Smooth muscle cell of the brain vasculature (primary cell): ENCODE data around the gene FNDC3B.
A peak's percentile ranks its signal among the peaks of the same experiment; 100 is the strongest.

Source experiments
- DNase-seq: peaks from one replicate; pipeline ENCODE4 v3.0.0-alpha.2; 2012; ENCODE audit warnings: low read depth, low spot score

Gene FNDC3B

GRCh38 chr3:172134352-172134751 is 95.0 kb downstream of the FNDC3B start:
- no peak for DNase-seq

- DNase-seq = no peak
Observed at GRCh38 chr3:172135185-172135584, 95.8 kb downstream of the FNDC3B start.

- DNase-seq = no peak
Observed at GRCh38 chr3:172135820-172136219, 96.4 kb downstream of the FNDC3B start.

DNA sequence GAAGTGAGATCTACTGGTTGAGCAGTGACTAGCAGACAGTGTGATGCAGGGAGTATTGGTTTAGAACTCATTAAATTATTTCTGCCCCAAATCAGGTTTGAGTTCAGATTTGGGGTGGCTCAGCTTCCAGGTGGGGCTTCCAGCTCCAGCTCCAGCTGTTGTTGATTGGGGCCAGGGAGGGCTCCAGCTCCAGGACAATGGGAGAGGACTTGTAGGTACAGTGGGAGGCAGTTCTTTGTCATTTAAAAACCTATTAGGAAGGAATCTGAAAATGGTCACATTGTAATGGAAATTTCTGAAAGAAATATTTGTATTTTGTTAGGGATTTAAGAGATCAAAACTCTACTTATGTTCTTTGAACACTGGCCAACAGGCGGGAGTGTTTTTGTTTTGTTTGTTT is 97.0 kb downstream of the FNDC3B start:
- DNase-seq = no peak

GRCh38 chr3:172137287-172138192 is 98.2 kb downstream of the FNDC3B start:
- no peak for DNase-seq

- DNase-seq = no peak
Observed at GRCh38 chr3:172138193-172138537, 98.8 kb downstream of the FNDC3B start.

DNA sequence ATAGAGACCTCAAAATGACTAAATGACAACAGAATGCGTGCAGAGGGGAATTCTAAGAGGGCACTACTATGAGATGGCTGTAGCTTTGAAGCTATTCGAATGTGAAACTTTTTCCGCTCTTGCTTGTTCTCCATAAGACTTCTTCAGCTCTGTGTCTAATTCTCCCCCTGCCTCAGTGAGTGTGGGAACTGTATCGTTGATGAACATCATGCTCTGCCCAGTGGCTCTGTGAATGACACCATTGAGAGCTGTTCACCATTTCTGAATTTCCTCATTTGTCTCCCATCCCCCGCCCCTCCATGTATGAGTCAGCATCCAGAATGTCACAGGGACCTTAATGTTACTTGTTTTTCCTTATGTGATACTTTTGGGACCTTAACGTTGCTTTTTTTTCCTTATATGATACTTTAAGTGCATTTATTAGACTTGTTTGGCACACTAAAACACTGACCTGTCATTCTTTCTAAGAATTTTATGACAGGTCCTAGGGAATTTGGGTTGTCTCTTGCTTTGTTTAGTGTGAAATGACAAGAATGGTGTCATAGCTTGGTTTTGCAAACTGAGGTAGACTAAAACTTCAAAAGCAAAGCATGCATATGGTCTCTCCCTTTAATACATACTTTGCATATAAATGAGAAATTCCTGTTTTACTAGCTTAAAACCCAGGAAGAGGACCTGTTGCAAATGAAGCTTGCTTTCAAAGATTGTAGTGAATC is 99.6 kb downstream of the FNDC3B start:
- DNase-seq = no peak

GRCh38 chr3:172139528-172140276 is 100.3 kb downstream of the FNDC3B start:
- DNase-seq = no peak

- DNase-seq = peak; percentile 76
Observed at GRCh38 chr3:172140499-172141391, 101.4 kb downstream of the FNDC3B start.

DNA sequence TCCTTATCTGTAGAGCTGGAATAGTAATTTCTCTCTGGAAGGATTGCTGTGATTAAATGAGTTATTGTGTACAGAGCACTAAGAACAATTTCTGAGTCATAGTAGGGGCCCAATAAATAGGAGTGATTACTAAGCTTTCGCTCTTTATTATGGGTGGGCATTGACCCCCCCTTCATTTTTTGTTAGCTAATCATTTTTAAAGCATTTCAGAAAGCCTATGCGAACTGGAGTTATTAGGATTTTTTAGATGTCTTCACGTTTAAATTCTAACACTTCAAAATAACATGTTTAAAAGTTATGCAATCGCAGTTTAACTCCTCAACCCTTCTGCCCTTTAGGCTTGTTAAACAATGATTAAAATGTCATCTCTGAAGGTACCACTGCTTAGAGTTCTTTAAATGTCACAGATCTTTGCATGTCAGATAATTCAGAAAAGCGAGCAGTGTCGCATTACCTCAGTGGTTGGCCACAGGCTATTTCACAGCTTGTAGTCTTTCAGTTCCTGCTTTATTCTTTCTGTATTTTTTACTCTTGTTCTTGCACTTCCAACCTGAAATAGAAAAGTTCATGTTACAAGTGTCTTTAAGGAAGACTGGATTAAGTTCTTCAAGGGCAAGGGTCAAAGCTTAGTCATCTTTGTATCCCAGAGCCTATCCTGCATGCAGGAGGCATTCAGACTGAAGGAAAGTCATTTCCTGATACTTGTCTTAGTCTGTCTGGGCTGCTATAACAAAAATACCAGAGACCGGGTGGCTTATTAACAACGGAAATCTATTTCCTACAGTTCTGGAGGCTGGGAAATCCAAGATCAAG is 102.9 kb downstream of the FNDC3B start:
- DNase-seq = peak; percentile 69

GRCh38 chr3:172142864-172143451 is 103.6 kb downstream of the FNDC3B start:
- DNase-seq = no peak

- no peak for DNase-seq
Observed at GRCh38 chr3:172143739-172144497, 104.5 kb downstream of the FNDC3B start.

- no peak for DNase-seq
Observed at GRCh38 chr3:172144601-172145000, 105.2 kb downstream of the FNDC3B start.

GRCh38 chr3:172145031-172145686 is 105.8 kb downstream of the FNDC3B start:
- no peak for DNase-seq

DNA sequence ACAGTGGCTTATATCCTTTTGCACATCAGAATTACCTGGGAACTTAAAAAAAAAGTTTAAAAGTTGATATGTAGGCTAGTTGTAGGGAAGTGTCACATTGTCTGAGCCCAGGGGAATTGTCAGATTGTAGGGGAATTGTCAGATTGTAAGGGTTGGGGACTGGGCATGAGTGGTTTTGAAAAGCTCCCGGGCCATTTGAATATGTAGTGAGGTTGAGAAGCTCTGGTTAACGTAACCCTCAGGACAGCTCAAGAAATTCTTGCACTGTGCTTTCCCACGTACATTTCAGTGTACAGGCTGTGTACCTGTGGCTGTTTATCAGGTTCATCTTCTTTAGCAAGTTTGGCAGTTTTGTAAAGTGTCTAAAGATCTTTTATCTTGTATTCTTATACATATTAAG is 107.0 kb downstream of the FNDC3B start:
- no peak for DNase-seq

GRCh38 chr3:172147113-172147818 is 107.9 kb downstream of the FNDC3B start:
- no peak for DNase-seq

DNA sequence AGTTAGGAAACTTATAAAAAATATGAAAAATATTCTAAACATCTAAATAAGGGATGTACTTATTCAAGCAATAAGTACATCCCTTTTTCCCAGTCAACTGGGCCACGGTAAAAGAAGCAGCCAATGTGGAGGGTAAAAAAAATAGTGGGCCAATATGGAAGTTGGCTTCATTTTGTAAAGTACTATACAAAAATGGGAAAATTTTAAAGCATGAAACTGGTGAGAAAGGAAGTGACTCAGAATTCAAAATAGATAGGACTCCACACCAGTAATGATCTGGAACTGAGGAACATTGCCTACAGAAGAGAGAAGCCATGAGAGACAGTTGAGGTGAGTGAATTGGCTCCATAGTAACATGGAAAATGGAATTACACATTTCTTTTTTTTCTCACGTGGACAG is 108.9 kb downstream of the FNDC3B start:
- DNase-seq = no peak
